VCaP (cell line): ENCODE data around the gene DIP2C.

Source experiments
- H3K27ac ChIP-seq: fragments of 450-650 bp; 2 replicates; pipeline ENCODE4 v1.5.1; 2017
- TF ChIP-seq, protein P1 (sequence below): fragments of 450-650 bp; conservative IDR thresholded peaks from 2 replicates; pipeline ENCODE4 v1.5.1; 2017; ENCODE audit warnings: mild to moderate bottlenecking, moderate library complexity

Gene DIP2C

GRCh38 chr10:609868-610545, 79.5 kb downstream of the DIP2C start:
- TF ChIP-seq, protein P1, sequence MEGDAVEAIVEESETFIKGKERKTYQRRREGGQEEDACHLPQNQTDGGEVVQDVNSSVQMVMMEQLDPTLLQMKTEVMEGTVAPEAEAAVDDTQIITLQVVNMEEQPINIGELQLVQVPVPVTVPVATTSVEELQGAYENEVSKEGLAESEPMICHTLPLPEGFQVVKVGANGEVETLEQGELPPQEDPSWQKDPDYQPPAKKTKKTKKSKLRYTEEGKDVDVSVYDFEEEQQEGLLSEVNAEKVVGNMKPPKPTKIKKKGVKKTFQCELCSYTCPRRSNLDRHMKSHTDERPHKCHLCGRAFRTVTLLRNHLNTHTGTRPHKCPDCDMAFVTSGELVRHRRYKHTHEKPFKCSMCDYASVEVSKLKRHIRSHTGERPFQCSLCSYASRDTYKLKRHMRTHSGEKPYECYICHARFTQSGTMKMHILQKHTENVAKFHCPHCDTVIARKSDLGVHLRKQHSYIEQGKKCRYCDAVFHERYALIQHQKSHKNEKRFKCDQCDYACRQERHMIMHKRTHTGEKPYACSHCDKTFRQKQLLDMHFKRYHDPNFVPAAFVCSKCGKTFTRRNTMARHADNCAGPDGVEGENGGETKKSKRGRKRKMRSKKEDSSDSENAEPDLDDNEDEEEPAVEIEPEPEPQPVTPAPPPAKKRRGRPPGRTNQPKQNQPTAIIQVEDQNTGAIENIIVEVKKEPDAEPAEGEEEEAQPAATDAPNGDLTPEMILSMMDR, result no peak
- peak overlapping the region; percentile 98 for H3K27ac ChIP-seq

GRCh38 chr10:609262-609658, 80.2 kb downstream of the DIP2C start:
- TF ChIP-seq, protein P1, result no peak
- peak overlapping the region; percentile 98 for H3K27ac ChIP-seq

GRCh38 chr10:608331-609261, 80.9 kb downstream of the DIP2C start:
- H3K27ac ChIP-seq, result peak overlapping the region; percentile 98
- TF ChIP-seq, protein P1, result no peak

- TF ChIP-seq, protein P1, result no peak
- no peak overlapping the region for H3K27ac ChIP-seq
These were observed 81.8 kb downstream of the DIP2C start for GRCh38 chr10:607545-608185.

- TF ChIP-seq, protein P1, result no peak
- H3K27ac ChIP-seq, result no peak overlapping the region
These were observed 82.5 kb downstream of the DIP2C start for GRCh38 chr10:606762-607544.

DNA sequence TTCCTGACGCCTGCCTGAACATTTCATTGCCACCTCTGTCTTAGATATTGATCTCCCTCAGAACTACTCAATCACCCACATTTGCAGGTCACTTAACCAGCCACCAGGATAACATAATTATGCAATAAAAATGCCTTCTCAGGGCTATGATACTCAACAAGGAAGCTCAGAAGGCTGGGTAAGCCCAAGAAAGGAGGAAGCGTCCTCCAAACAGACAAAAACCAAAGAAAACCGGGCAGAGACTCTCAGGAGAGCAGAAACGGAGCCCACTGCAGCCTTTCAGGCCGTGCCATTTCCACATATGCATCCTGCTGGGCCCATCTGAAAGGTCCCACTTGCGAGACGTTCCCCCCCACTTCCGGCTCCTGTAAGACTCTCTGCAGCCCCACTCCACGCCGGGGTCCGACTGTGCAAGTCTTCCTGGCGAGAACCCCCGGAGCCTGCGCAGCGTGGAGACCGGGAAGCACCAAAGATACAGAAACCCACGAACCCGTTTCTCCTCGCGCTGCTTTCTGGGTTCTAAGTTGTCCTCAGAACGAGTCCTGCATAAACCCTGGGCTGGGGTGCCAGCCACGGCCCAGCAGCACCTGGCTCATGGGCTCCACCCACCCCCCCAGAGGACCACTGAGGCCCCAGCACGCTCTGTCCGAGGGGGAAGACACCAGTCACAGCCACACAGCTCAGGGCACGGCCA, 83.7 kb downstream of the DIP2C start:
- no peak overlapping the region for H3K27ac ChIP-seq
- TF ChIP-seq, protein P1, result no peak
